ENCODE data around the gene RGL1.

The RGL1 gene

DNA sequence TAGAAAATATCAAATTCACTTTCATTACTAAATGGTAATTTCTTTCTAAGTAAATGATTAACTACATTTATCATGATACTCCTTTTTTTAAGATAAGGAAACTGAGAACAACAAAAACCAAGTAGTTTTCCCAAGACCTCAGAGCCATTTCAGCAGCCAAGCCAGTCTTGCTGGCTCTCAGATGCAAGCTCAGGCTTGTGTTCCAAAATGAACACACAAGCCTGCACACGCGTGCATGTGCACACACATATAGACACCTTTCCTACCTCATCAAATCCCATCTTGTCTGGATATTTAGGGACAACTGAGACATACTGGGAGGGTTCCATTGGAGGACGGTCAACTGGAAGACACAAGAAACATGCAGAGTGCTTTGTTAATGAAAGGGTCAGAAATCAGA lies 149.6 kb downstream of the RGL1 start:
- no peak for DNase-seq (ENCODE audit: low read depth in 2 of 2)

DNA sequence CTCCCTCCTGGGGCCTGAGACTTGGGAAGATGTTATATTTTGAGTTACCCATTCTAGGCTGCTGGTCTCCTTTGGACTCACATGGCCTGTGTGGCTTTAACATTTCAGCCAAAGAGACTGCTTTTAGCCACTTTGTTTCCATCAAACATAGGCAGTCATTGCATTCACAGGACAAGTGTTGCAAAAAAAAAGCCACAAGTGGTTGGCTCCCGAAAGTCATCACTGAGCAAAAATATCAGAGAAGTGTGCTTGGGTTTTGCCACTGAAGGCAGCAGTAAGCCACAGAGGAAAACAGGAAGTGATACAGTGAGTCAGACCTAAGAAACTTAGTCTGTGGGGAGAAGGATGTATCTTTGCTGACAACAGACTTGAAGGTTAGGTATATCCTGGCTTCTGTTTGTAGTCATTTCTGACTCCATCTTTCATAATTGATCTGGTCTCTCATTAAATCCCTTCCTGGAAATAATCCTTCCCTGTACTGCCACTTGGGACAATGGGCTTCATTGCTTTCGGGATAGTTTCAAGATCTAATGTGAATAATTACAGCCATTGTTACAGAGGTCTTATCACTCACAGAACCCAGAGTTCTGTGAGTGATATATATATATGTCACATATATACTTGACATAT lies 151.8 kb downstream of the RGL1 start:
- peak; percentile 15 to 26 for DNase-seq (ENCODE audit: low read depth in 2 of 2)

DNA sequence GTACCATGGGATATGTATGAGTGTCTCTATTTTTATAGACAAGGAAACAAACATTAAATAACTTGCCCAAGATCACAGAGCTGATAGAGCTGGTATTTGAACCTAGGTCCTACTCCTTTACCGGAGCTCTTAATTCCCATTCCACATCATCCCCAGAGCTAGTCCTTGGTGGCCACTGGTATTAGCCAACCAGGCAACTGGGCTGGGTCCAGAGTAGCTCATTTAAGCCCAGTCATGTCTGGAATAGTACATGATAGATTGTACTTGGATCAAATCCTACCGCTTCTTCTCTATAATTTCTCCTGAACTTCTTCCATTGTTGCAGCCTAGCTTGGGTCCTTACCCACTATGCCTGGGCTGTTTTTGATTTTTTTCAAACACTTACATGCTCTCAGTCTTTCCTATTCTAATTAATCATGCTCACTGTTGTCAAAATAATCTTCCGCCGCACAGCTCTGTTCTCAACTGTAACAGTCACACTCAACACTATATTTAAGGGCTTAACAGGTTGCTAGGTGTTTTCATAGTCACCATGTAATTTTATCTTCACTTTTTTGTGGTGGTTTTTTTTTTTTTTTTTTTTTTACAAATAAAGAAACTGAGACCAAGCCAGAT lies 152.4 kb downstream of the RGL1 start:
- DNase-seq (ENCODE audit: low read depth in 2 of 2): no peak

DNA sequence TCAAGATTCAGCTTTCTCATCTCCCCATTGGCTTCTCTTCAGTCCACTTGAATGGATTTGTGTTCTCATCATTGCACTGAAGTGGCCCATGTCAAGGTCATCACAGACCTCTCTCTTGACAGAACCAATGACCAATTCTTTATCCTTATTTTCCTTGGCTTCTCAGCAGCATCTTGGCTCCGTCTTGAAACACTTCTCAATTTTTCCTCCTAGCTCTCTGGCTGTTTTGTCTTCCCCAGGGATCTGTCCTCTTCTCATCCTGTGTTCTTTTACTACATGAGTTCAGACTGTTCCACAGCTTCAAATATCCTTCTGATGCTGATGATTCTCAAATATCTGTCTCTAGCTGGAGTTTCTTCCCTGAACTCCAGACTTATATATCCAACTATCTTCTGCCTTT lies 154.0 kb downstream of the RGL1 start:
- no peak for DNase-seq (ENCODE audit: low read depth in 2 of 2)

DNA sequence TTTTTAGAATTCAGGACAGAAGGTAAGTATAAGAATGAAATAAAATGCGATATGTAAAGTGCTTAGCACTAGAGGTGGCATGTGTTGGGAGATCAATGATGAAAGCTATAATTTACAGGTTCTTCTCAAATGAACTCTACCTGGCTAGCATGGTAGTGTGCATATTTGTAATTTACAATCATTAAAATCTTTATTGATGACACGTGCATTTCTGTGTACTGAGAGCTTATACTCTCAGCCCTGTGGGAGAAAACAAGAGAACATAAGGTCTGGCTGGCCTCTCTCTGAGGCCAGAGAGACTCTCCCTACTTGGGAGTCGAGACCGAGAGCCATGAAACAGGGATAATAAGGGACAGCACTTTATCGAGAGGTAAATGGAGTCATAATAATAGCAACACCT lies 156.2 kb downstream of the RGL1 start:
- DNase-seq (ENCODE audit: low read depth in 2 of 2): no peak

DNA sequence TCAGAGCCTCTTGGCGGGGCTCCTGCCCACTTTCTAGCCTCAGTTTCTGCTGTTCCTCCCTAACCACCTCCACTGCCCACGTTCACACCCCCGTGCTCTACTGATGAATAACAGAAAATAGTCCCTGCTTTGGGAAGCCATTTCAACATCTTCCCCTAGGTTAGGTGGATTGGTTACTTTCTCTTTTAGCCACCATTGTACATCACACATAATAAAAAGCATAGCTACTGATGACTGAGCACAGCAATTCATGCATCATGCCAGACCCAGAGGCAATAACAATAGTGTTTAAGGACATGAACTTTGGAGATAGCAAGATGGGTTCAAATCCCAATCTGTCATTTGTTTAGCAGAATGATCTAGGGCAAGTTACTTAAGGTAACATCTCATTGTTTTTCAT lies 158.0 kb downstream of the RGL1 start:
- DNase-seq (ENCODE audit: low read depth in 2 of 2): no peak

DNA sequence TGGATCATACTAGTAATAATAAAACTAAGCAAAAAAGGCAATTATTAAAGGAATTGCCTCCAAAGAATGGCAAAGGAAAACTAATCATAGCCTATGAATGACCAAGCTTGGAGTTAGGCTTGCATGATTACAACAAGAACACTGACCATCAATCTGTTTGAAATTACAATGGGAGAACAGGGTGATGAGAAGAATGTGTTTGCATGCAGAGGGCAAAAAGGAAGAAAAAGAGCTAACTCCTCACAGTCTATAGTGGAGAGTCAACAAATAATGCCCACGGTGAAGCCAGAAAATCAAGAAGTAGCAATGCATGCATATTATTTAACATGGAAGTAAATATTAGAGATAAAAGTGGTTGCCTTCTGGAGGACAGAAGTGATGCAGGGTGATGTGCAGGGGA lies 160.8 kb downstream of the RGL1 start:
- no peak for DNase-seq (ENCODE audit: low read depth in 2 of 2)

DNA sequence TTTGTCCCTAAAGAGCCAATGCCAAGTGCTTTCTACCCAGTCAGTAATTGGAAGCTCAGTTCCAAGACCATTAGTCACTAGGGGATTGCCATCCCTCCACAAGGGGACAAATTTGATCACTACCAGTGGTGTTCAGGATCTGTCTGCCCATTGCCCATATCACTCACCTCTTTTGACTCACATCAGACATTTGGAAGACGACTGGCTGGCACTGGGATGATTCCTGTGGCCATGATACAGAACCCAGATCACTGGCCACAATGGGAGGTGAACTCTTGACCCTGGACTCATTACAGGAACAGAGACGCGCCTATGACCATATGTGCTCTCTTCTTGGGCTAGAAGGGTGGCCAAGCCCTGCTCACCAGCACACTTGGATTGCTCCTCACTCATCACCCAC lies 161.6 kb downstream of the RGL1 start:
- no peak for DNase-seq (ENCODE audit: low read depth in 2 of 2)

DNA sequence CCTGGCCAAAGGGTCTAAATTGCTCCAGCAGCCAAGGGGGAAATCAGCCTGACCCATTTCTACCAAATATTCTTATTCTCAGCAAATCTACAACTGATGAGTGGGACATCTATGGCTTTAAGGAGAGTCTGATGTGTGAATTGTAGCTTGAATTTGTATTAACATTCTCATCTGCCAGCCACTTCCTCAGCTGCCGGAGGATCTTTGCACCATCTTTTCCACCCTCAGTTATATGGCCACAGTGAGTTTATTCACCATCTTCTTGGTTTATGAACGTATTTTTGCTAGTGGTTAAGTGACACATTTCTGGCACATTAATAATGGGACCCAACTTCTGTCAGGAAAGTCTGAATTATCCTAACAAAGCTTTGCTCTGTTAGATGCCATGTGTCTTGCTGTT lies 163.0 kb downstream of the RGL1 start:
- DNase-seq (ENCODE audit: low read depth in 2 of 2): no peak

DNA sequence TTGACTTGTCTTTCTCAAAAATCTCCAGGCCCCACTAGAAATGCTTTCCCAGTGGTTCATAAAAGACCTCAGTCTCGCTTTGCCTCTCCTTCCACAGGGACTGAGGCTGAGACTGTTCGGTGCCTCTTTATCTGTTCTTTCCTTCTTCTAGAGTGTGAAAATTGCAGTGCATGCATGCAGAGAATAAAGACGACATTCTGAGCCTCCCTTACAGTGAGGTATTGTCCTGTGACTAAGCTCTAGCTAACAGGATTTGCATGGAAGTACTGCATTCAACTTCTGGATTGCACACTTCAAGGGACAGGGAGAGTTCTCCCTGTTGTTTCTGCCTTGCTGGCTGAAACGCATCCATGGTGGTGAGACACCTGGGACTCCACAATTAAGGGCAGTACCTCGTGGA lies 163.5 kb downstream of the RGL1 start:
- DNase-seq (ENCODE audit: low read depth in 2 of 2): no peak

DNA sequence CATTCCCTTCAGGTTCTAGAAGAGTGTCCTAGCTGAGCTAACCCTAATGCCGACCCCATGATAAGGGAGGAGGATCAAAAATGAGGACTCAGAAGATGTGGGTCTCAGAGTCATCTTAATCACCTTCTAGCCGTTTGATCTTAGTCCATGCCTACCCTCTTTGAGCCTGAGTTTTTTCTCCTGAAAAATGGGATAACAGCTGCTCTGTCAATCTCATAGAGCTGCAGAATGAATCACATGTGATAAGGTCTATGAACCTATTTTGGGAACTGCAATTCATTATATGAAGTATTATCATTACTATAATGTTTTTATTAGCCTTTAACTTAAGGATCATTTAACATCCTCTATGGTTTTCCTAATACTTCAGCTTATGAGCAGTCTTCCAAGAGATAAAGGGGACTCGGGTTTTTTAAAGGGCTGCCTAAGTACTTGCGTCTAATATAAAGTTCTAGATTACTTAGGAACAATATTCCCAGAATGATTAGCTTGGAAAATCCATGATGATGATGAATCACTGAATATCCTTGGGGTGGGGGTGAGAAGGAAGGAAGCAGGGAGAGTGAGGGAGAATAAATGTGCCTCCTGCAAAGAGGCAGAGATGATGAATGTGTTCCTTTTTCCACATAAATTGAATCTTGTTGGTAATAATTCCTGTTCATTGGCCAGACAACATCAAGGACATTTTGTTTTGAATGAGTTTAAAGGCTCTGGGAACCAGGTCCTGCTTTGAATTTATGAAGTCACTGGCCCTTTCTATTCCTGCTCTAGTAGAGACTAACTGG lies 165.8 kb downstream of the RGL1 start:
- no peak for DNase-seq (ENCODE audit: low read depth in 2 of 2)

DNA sequence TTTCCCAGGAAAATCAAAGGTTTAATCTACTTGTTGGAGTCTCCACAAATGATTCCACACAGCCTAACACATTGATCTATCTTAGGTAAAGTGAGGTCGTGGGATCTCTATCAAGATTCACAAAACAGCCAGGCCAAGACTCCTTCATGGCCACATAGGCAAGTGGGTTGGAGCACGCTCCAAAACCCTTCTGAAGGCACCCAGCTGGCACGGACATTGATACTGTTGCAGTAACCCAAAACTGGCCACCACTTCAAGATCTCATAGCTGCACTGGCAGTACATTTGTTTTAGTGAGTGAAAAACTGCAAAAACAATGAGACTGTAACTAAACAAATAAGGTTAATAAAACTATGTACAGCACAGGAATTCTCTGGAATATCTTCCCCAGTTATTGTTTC lies 170.7 kb downstream of the RGL1 start:
- no peak for DNase-seq (ENCODE audit: low read depth in 2 of 2)

DNA sequence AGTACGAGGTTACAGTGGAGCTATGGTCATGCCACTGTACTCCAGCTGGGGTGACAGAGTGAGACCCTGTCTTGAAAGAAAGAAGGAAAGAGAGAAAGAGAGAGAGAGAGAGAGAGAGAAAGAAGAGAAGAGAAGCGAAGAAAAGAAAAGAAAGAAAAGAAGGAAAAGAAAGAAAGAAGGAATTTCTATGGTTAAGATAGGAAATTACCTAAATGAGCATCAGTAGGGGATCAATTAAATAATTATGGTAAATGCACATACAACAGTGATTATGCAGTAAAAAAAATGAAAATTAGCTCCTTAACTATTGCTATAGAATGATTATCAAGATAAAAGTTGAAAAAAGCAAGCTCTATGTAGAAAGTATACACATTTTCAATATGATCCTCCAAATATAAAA lies 172.8 kb downstream of the RGL1 start:
- DNase-seq (ENCODE audit: low read depth in 2 of 2): no peak

Measured in stimulated activated CD8-positive, alpha-beta memory T cell treated with anti-CD3 and anti-CD28 coated beads, Interleukin-15, amount 100 ng/mL, for 4 hours (primary cell).